K562 (cell line): Measurements from ENCODE around the gene GMDS.

ENCODE experiments used
- HDGF ChIP-seq: fragments of 450-650 bp; IDR thresholded peaks from 2 replicates; pipeline ENCODE4 v1.6.1; 2016
- LEF1 ChIP-seq: fragments of 450-650 bp; IDR thresholded peaks from 2 replicates; pipeline ENCODE4 v1.6.1; 2016; ENCODE audit warnings: mild to moderate bottlenecking
- MLX ChIP-seq, 2 experiments: fragments of 450-650 bp in 1 of 2; sonication (generic) in 1 of 2; formaldehyde crosslinking; conservative IDR thresholded peaks; 2 replicates each; pipeline versions ENCODE4 v1.4.0 to v1.8.1; 2020 to 2022; ENCODE audit warnings: mild to moderate bottlenecking in 1 of 2, missing genetic modification reagents in 1 of 2
- NONO ChIP-seq, 2 experiments: fragments of 200-400 bp in 1 of 2; fragments of 450-650 bp in 1 of 2; formaldehyde crosslinking in 1 of 2; IDR thresholded peaks; 2 replicates each; pipeline ENCODE4 v1.6.1; 2017; ENCODE audit warnings: low read depth in 2 of 2, mild to moderate bottlenecking in 2 of 2, moderate library complexity in 2 of 2, low read length in 1 of 2
- NR1H2 ChIP-seq: sonication (generic); formaldehyde crosslinking; IDR thresholded peaks from 2 replicates; pipeline ENCODE4 v1.4.0; 2020; ENCODE audit warnings: mild to moderate bottlenecking, missing genetic modification reagents
- SREBF2 ChIP-seq: sonication (generic); formaldehyde crosslinking; IDR thresholded peaks from 2 replicates; pipeline ENCODE4 v1.4.0; 2020; ENCODE audit warnings: mild to moderate bottlenecking, missing genetic modification reagents
- TBP ChIP-seq: optimal IDR thresholded peaks from 2 replicates; pipeline ENCODE3; 2011; ENCODE audit warnings: low read depth, low read length, improper control_type of control experiment
- ZNF57 ChIP-seq: fragments of 450-650 bp; formaldehyde crosslinking; IDR thresholded peaks from 2 replicates; pipeline ENCODE4 v1.4.0; 2020; ENCODE audit warnings: mild to moderate bottlenecking, moderate library complexity
- ZNF77 ChIP-seq: fragments of 250-450 bp; sonication (Bioruptor Pico); IDR thresholded peaks from 2 replicates; pipeline ENCODE4 v1.5.0; 2020

- no peak for TF ChIP-seq HDGF
- TF ChIP-seq NONO (IDR thresholded peaks at IDR 0.05; ENCODE audit: low read depth in 2 of 2, low read length in 1 of 2), result no peak
- no peak for TF ChIP-seq LEF1
- TF ChIP-seq ZNF77 (CRISPR knock-in tag), result no peak
- no peak for TF ChIP-seq MLX (CRISPR knock-in tag; conservative IDR thresholded peaks at IDR 0.05)
- TF ChIP-seq NR1H2, result no peak
- TF ChIP-seq ZNF57 (CRISPR knock-in tag), result no peak
- no peak for TF ChIP-seq SREBF2 (CRISPR knock-in tag)
- TF ChIP-seq TBP, result no peak
Observed at GRCh38 chr6:1906014-1906413, 339.4 kb downstream of the GMDS start.
